Loucy (cell line): ENCODE results near the gene ILF3.

Experiments used
- EZH2phosphoT487 ChIP-seq: fragments of 200-600 bp; IDR thresholded peaks from 2 replicates; pipeline ENCODE4 v1.6.1; 2018; ENCODE audit warnings: antibody characterized with exemption, mild to moderate bottlenecking, moderate library complexity, borderline replicate concordance
- TF ChIP-seq, protein P1 (sequence below): fragments of 200-600 bp; sonication (generic); conservative IDR thresholded peaks from 2 replicates; pipeline ENCODE4 v1.5.1; 2014; ENCODE audit warnings: mild to moderate bottlenecking, antibody characterized with exemption, low read length

- TF ChIP-seq, protein P1, sequence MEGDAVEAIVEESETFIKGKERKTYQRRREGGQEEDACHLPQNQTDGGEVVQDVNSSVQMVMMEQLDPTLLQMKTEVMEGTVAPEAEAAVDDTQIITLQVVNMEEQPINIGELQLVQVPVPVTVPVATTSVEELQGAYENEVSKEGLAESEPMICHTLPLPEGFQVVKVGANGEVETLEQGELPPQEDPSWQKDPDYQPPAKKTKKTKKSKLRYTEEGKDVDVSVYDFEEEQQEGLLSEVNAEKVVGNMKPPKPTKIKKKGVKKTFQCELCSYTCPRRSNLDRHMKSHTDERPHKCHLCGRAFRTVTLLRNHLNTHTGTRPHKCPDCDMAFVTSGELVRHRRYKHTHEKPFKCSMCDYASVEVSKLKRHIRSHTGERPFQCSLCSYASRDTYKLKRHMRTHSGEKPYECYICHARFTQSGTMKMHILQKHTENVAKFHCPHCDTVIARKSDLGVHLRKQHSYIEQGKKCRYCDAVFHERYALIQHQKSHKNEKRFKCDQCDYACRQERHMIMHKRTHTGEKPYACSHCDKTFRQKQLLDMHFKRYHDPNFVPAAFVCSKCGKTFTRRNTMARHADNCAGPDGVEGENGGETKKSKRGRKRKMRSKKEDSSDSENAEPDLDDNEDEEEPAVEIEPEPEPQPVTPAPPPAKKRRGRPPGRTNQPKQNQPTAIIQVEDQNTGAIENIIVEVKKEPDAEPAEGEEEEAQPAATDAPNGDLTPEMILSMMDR: no peak
- no peak for TF ChIP-seq EZH2phosphoT487
Observed at GRCh38 chr19:10634963-10635362, 19.2 kb upstream of the ILF3 start.
